NB4 (cell line): Measurements from ENCODE around the gene PRTN3.
"Not testable (repeated sequence)": the region's sequence is repeated elsewhere in the genome, so short reads cannot be mapped to it uniquely, and the experiment has no call there.

Experiments
- DNase-seq: peaks from one replicate; pipeline ENCODE4 v3.0.0; 2010; ENCODE audit warnings: low read depth
- H3K4me3 ChIP-seq: one replicate; pipeline ENCODE4 v1.5.1; 2011; ENCODE audit warnings: mild to moderate bottlenecking, low read depth, low read length, moderate library complexity
- MYC ChIP-seq: IDR thresholded peaks from 2 replicates; pipeline ENCODE4 v1.6.1; 2011; ENCODE audit warnings: low read depth, low read length
- POLR2A ChIP-seq: IDR thresholded peaks from 2 replicates; pipeline ENCODE4 v1.6.1; 2011; ENCODE audit warnings: mild to moderate bottlenecking; ENCODE audit not compliant: insufficient read length; ENCODE audit errors: extremely low read depth
- TF ChIP-seq, protein P1 (sequence below): IDR thresholded peaks from one replicate; pipeline ENCODE4 v1.5.1; 2012; ENCODE audit warnings: low read depth, low read length
- TF ChIP-seq, protein P2 (sequence below): IDR thresholded peaks from 2 replicates; pipeline ENCODE4 v1.6.1; 2011; ENCODE audit warnings: low read depth, low read length

Gene PRTN3

DNA sequence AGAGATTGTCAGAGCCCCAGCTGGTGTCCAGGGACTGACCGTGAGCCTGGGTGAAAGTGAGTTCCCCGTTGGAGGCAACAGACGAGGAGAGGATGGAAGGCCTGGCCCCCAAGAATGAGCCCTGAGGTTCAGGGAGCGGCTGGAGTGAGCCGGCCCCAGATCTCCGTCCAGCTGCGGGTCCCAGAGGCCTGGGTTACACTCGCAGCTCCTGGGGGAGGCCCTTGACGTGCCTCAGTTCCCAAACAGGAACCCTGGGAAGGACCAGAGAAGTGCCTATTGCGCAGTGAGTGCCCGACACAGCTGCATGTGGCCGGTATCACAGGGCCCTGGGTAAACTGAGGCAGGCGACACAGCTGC, 10.2 kb downstream of the PRTN3 start:
- no peak overlapping the region for H3K4me3 ChIP-seq
- no peak for TF ChIP-seq MYC
- TF ChIP-seq, protein P1, sequence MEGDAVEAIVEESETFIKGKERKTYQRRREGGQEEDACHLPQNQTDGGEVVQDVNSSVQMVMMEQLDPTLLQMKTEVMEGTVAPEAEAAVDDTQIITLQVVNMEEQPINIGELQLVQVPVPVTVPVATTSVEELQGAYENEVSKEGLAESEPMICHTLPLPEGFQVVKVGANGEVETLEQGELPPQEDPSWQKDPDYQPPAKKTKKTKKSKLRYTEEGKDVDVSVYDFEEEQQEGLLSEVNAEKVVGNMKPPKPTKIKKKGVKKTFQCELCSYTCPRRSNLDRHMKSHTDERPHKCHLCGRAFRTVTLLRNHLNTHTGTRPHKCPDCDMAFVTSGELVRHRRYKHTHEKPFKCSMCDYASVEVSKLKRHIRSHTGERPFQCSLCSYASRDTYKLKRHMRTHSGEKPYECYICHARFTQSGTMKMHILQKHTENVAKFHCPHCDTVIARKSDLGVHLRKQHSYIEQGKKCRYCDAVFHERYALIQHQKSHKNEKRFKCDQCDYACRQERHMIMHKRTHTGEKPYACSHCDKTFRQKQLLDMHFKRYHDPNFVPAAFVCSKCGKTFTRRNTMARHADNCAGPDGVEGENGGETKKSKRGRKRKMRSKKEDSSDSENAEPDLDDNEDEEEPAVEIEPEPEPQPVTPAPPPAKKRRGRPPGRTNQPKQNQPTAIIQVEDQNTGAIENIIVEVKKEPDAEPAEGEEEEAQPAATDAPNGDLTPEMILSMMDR = no peak
- no peak for TF ChIP-seq POLR2A
- TF ChIP-seq, protein P2, sequence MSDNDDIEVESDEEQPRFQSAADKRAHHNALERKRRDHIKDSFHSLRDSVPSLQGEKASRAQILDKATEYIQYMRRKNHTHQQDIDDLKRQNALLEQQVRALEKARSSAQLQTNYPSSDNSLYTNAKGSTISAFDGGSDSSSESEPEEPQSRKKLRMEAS = no peak
- no peak for DNase-seq

DNA sequence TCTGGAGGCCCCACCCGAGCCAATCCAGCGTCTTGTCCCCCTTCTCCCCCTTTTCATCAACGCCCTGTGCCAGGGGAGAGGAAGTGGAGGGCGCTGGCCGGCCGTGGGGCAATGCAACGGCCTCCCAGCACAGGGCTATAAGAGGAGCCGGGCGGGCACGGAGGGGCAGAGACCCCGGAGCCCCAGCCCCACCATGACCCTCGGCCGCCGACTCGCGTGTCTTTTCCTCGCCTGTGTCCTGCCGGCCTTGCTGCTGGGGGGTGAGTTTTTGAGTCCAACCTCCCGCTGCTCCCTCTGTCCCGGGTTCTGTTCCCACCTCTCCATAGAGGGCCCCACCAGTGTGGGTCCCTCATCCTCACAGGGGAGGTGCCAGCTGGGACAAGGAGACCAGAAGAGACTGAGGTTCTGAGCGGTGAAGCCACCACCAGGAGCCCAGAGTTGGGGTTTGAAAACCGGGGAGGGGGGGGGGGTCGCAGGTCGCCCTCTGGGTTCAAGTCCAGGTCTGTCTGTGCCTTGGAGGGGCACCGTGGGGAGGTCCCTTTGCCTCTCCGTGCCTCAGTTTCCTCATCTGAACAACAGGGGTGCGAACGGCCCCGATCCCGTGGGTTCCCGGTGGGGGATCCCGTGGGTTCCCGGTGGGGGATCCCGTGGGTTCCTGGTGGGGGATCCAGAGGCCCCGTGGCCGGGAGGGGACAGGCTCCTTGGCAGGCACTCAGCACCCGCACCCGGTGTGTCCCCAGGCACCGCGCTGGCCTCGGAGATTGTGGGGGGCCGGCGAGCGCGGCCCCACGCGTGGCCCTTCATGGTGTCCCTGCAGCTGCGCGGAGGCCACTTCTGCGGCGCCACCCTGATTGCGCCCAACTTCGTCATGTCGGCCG, 11.6 kb downstream of the PRTN3 start, which contains the start of gene ELANE:
Gene ELANE, plus strand, starts transcription at position 168 of the 878 bp plus-strand sequence. Its CDS starts 26 bp downstream, at position 194.
- H3K4me3 ChIP-seq = no peak within 1 kb of the TSS
- TF ChIP-seq, protein P2 = no peak
- TF ChIP-seq POLR2A (no peak), MYC (no peak)
- TF ChIP-seq, protein P1 = no peak
- no peak for DNase-seq

DNA sequence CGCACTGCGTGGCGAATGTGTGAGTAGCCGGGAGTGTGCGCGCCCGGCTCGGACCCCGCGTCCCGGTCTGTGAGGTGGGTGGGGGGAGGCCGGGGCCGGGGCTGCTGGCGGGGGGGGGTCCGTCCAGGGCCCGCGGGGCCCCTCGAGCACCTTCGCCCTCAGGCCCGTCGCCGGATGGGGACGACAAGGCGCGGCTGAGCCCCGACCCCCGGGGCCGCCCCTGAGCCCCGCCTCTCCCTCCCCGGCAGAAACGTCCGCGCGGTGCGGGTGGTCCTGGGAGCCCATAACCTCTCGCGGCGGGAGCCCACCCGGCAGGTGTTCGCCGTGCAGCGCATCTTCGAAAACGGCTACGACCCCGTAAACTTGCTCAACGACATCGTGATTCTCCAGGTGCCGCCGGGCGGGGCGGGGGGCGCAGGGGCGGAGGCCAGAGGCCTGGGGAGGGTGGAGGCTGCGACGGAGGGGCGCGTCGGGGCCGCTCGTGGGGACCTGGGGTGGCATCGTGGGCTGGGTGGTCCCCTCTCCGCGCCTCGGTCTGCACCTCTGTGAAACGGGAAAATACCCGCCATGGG, 12.3 kb downstream of the PRTN3 start:
- TF ChIP-seq, protein P1 = no peak
- no peak for TF ChIP-seq MYC
- TF ChIP-seq, protein P2 = no peak
- no peak for TF ChIP-seq POLR2A
- H3K4me3 ChIP-seq = no peak overlapping the region
- no peak for DNase-seq

DNA sequence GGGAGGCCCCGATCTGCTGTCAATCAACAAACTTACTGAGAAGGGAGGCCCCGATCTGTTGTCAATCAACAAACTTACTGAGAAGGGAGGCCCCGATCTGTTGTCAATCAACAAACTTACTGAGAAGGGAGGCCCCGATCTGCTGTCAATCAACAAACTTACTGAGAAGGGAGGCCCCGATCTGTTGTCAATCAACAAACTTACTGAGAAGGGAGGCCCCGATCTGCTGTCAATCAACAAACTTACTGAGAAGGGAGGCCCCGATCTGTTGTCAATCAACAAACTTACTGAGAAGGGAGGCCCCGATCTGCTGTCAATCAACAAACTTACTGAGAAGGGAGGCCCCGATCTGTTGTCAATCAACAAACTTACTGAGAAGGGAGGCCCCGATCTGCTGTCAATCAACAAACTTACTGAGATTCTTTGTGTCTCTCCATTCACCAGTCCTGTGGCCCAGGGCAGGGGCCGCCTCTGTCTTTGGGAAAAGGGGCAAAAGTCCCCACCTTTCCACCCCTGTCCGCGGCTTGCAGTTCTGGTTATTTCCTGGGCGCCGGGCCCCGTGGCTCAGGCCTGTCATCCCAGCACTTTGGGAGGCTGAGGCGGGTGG, 12.9 kb downstream of the PRTN3 start:
- H3K4me3 ChIP-seq, DNase-seq: not testable (repeated sequence)

DNA sequence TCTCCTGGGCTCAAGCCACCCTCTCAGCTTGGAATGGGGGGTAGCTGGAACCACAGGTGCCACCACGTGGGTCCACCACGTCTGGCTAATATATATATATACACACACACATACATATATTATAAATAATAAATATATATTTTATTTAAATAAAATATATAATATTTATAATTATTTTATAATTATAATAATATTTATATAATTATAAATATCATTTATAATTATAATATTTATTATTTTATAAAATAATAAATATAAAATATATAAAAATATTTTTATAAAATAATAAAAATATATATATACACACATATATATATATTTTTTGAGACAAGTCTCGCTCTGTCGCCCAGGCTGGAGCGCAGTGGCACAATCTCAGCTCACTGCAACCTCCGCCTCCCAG, 13.8 kb downstream of the PRTN3 start:
- H3K4me3 ChIP-seq = no peak overlapping the region
- DNase-seq = no peak
- TF ChIP-seq POLR2A (no peak), MYC (no peak)
- TF ChIP-seq, protein P2 = no peak
- TF ChIP-seq, protein P1 = no peak

DNA sequence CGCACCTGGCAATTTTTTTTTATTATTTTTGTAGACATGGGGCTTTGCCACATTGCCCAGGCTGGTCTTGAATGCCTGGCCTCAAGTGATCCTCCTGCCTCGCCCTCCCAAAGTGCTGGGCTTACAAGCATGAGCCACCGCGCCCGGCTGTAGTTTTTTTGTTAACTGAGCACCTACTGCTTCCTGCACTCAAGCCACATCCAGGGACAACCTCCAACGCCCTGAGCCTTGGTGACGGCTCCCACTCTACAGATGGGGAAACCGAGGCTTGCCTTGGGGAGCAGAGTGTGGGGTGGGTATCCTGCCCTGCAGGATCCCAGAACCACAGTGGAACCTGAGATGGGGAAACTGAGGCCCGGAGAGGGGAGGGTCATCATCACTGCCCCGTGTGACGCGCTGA, 14.3 kb downstream of the PRTN3 start:
- DNase-seq = no peak
- H3K4me3 ChIP-seq = no peak overlapping the region
- no peak for TF ChIP-seq POLR2A
- no peak for TF ChIP-seq MYC
- TF ChIP-seq, protein P1 = no peak
- TF ChIP-seq, protein P2 = no peak
